ENCODE results near the gene WDFY3. TPM values are rescaled to one million over a fixed set of nuclear protein-coding genes. Genes with fewer than 3 reads are reported as not detected.

WDFY3 gene
- total RNA-seq, 4 donors from 2014 or later = 31.7 to 139 (median 65.2) TPM

DNA sequence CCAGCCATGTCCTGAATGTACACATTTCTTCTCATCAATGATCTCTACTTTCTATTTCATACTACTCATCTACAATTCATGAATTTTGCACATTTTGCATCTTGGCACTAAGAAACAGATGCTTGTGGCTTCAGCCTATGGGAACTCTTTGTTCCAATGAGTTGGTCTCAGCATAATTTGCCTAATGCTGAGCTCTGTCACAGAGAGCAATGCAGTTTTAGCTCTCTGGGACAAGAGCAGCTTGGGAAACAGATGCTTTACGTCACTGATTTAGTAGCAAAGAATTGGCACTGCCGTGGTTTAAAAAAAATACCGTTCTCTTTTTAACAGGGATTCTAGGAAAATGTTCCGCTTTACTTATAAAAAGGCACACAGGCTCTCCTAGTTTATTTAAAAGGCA is 162.4 kb downstream of the WDFY3 start:
- no peak for DNase-seq
- Histone ChIP-seq H3K27me3 (no peaks in the 10 kb centered on the region), H3K36me3 (peaks cover 0 to 25% (median 0%) of the 10 kb centered on the region in 3 donors), H3K9me3 (no peaks in the 10 kb centered on the region), H3K4me3 (no peak overlapping the region), H3K4me1 (no peaks in the 10 kb centered on the region), H3K27ac (no peak overlapping the region)
- TF ChIP-seq, protein P1, sequence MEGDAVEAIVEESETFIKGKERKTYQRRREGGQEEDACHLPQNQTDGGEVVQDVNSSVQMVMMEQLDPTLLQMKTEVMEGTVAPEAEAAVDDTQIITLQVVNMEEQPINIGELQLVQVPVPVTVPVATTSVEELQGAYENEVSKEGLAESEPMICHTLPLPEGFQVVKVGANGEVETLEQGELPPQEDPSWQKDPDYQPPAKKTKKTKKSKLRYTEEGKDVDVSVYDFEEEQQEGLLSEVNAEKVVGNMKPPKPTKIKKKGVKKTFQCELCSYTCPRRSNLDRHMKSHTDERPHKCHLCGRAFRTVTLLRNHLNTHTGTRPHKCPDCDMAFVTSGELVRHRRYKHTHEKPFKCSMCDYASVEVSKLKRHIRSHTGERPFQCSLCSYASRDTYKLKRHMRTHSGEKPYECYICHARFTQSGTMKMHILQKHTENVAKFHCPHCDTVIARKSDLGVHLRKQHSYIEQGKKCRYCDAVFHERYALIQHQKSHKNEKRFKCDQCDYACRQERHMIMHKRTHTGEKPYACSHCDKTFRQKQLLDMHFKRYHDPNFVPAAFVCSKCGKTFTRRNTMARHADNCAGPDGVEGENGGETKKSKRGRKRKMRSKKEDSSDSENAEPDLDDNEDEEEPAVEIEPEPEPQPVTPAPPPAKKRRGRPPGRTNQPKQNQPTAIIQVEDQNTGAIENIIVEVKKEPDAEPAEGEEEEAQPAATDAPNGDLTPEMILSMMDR (IDR thresholded peaks at IDR 0.05) = no peak
- TF ChIP-seq POLR2A (IDR thresholded peaks at IDR 0.05) = no peak

DNA sequence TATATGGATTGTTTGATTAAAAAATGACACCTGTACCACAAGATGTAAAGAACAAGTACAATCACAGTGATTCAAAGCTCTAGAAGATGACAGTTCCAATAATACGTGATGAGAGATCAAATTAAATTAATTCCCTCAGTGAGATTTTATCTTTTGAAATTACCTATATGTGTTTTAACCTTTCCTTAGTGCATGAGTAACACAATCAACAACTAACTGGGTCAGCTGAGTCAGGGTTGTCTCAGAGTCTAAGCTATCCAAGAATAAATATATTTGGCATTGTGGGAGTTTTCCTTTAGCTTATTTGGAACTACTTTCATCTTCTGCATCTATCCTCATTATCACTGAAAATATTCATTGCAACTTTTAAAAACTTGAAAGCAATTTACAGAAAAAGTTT is 162.8 kb downstream of the WDFY3 start:
- no peak for DNase-seq
- peaks cover 0 to 25% (median 0%) of the 10 kb centered on the region in 3 donors for H3K36me3 ChIP-seq
- no peaks in the 10 kb centered on the region for H3K27me3 ChIP-seq
- TF ChIP-seq POLR2A (IDR thresholded peaks at IDR 0.05) = no peak
- TF ChIP-seq, protein P1 (IDR thresholded peaks at IDR 0.05) = no peak
- H3K4me1 ChIP-seq = no peaks in the 10 kb centered on the region
- H3K9me3 ChIP-seq = no peaks in the 10 kb centered on the region
- H3K27ac ChIP-seq = no peak overlapping the region
- no peak overlapping the region for H3K4me3 ChIP-seq

DNA sequence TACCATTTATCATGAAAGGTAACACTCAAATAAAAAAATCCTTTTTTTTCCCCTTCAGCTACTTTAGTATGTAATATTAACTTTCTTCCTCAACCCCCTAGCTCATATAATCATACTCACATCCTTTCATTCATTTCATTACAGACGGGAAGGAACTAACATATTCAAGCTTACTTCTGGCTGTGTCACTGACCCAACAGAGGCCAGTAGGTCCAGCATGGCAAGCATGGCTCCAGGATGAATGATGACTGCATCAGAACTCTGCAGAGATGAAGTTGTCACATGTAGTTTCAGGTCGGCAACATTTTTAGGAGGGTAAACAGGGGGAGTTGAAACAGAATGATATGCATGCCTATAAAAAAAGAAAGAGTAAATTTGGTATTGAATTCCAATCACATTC is 163.4 kb downstream of the WDFY3 start:
- Histone ChIP-seq H3K36me3 (peaks cover 0 to 25% (median 0%) of the 10 kb centered on the region in 3 donors), H3K27ac (no peak overlapping the region), H3K27me3 (no peaks in the 10 kb centered on the region), H3K4me3 (no peak overlapping the region), H3K9me3 (no peaks in the 10 kb centered on the region), H3K4me1 (no peaks in the 10 kb centered on the region)
- no peak for TF ChIP-seq POLR2A (IDR thresholded peaks at IDR 0.05)
- TF ChIP-seq, protein P1 (IDR thresholded peaks at IDR 0.05) = no peak
- DNase-seq = no peak

DNA sequence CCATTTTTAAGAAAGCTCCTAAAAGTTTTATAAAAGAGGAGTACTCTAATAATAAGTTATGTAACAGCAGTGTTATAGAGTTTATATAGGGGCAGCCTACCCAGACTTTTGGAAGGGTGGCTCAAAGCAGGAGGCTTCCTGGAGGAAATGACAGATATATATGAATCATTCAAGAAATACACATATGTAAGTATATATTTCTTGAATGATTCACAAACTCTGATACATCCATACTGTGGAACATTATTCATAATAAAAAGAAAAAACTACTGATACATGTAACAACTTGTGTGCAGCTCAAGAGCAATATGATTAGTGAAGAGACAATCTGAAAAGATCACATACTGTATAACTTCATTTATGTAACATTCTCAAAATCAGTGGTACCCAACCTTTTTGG is 166.2 kb downstream of the WDFY3 start:
- DNase-seq = no peak
- Histone ChIP-seq H3K4me1 (no peaks in the 10 kb centered on the region), H3K27ac (no peak overlapping the region), H3K4me3 (no peak overlapping the region), H3K9me3 (no peaks in the 10 kb centered on the region), H3K27me3 (no peaks in the 10 kb centered on the region), H3K36me3 (peaks cover 0 to 31% (median 0%) of the 10 kb centered on the region in 3 donors)
- no peak for TF ChIP-seq POLR2A (IDR thresholded peaks at IDR 0.05)
- TF ChIP-seq, protein P1 (IDR thresholded peaks at IDR 0.05) = no peak

DNA sequence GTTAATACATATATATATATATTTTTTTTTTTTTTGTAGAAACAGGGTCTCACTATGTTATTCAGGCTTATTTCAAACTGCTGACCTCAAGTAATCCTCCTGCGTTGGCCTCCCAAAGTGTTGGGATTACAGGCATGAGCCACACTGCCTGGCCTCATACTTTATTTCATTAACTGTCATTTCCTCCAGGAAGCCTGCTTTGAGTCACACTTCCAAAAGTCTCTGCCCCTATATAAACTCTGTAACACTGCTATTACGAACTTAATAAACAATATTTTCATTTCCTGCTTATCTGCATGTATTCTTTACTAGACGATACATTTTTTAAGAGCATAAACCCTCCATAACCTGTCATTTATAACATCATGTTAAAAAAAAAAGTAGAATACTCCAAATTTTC is 167.2 kb downstream of the WDFY3 start:
- no peaks in the 10 kb centered on the region for H3K27me3 ChIP-seq
- no peak overlapping the region for H3K27ac ChIP-seq
- no peak overlapping the region for H3K4me3 ChIP-seq
- TF ChIP-seq POLR2A (IDR thresholded peaks at IDR 0.05) = no peak
- TF ChIP-seq, protein P1 (IDR thresholded peaks at IDR 0.05) = no peak
- H3K4me1 ChIP-seq = no peaks in the 10 kb centered on the region
- H3K9me3 ChIP-seq = no peaks in the 10 kb centered on the region
- no peak for DNase-seq
- H3K36me3 ChIP-seq = peaks cover 0 to 31% (median 0%) of the 10 kb centered on the region in 3 donors

DNA sequence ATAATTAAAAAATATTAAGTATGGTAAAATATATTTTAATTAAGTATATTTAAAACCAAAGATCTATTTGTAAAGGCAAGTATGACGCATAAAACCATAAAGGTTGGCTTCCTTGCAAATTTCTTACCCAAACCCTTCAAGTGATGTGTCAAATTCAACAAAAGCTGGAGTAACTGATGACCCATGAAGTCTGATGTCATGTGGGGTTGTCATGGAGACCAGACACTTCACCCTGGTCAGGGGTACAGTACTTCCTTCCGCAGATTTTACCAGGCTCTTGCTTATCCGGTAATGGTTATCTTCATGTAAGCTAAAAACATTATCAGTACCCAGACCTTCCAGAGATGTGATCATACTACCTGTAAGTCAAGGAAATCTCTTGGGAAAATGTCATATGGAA is 170.1 kb downstream of the WDFY3 start:
- no peak for TF ChIP-seq POLR2A (IDR thresholded peaks at IDR 0.05)
- TF ChIP-seq, protein P1 (IDR thresholded peaks at IDR 0.05) = no peak
- Histone ChIP-seq H3K27ac (no peak overlapping the region), H3K4me1 (no peaks in the 10 kb centered on the region), H3K27me3 (no peaks in the 10 kb centered on the region), H3K36me3 (peaks cover 0 to 17% (median 0%) of the 10 kb centered on the region in 3 donors), H3K9me3 (no peaks in the 10 kb centered on the region), H3K4me3 (no peak overlapping the region)
- no peak for DNase-seq

All from Peyer's patch (tissue), 4 donors.